ENCODE data around the gene PIN1.

PIN1 gene

GRCh38 chr19:9857076-9857721 is 22.1 kb downstream of the PIN1 start:
- DNase-seq, result no peak

GRCh38 chr19:9857920-9858746 is 23.0 kb downstream of the PIN1 start:
- DNase-seq, result peak in 2 of 4 experiments; percentile 40 to 63

GRCh38 chr19:9858766-9859165 is 23.6 kb downstream of the PIN1 start:
- no peak for DNase-seq

GRCh38 chr19:9860407-9860806 is 25.3 kb downstream of the PIN1 start:
- no peak for DNase-seq

- DNase-seq, result no peak
Observed at GRCh38 chr19:9861503-9861902, 26.4 kb downstream of the PIN1 start.

GRCh38 chr19:9862938-9863337 is 27.8 kb downstream of the PIN1 start:
- no peak for DNase-seq

- no peak for DNase-seq
Observed at GRCh38 chr19:9863759-9864158, 28.6 kb downstream of the PIN1 start.

- DNase-seq, result peak in 1 of 4 experiments; percentile 18
Observed at GRCh38 chr19:9865732-9866501, 30.8 kb downstream of the PIN1 start.

GRCh38 chr19:9868983-9869617 is 34.0 kb downstream of the PIN1 start:
- DNase-seq, result no peak

GRCh38 chr19:9871626-9872338 is 36.7 kb downstream of the PIN1 start:
- DNase-seq, result no peak

- no peak for DNase-seq
Observed at GRCh38 chr19:9872618-9873242, 37.6 kb downstream of the PIN1 start.

GRCh38 chr19:9875031-9875627 is 40.0 kb downstream of the PIN1 start:
- DNase-seq, result no peak

GRCh38 chr19:9875796-9876195 is 40.7 kb downstream of the PIN1 start:
- DNase-seq, result no peak

GRCh38 chr19:9877780-9878510 is 42.8 kb downstream of the PIN1 start:
- no peak for DNase-seq

- no peak for DNase-seq
Observed at GRCh38 chr19:9878511-9879196, 43.5 kb downstream of the PIN1 start.

GRCh38 chr19:9881720-9882119 is 46.6 kb downstream of the PIN1 start:
- no peak for DNase-seq

- DNase-seq, result no peak
Observed at GRCh38 chr19:9883231-9883758, 48.2 kb downstream of the PIN1 start.

GRCh38 chr19:9883764-9884163 is 48.6 kb downstream of the PIN1 start:
- DNase-seq, result no peak

- DNase-seq, result no peak
Observed at GRCh38 chr19:9885077-9885552, 50.0 kb downstream of the PIN1 start.

Measured in activated naive CD4-positive, alpha-beta T cell (primary cell).